ENCODE data around the gene TFF3.

DNA sequence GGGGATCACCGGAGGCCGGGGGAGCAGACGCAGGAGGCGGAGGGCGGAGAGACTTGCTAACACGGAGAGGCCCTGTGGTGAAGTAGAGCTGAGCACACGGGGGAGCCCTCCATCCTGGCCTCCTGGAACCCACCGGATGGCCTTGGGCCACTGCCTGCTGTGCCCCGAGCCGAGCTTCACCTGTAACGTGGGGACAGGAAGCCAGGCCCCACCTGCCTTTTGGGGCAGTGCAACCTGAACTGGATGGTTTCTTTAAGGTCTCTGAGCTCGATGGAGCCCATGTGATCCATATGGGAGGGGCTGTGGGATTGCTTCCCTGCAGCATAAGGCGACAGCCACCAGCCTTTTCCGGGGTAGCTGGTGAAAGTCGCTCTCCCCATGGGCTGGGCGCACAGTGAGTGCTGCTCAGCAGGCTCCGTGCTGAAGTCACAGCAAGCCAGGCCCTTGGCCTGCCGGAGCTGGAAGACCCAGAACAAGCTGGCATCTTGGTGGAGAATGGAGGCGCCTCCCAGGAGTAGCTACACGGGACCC is 35.8 kb downstream of the TFF3 start:
- TF ChIP-seq, protein P1, sequence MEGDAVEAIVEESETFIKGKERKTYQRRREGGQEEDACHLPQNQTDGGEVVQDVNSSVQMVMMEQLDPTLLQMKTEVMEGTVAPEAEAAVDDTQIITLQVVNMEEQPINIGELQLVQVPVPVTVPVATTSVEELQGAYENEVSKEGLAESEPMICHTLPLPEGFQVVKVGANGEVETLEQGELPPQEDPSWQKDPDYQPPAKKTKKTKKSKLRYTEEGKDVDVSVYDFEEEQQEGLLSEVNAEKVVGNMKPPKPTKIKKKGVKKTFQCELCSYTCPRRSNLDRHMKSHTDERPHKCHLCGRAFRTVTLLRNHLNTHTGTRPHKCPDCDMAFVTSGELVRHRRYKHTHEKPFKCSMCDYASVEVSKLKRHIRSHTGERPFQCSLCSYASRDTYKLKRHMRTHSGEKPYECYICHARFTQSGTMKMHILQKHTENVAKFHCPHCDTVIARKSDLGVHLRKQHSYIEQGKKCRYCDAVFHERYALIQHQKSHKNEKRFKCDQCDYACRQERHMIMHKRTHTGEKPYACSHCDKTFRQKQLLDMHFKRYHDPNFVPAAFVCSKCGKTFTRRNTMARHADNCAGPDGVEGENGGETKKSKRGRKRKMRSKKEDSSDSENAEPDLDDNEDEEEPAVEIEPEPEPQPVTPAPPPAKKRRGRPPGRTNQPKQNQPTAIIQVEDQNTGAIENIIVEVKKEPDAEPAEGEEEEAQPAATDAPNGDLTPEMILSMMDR (conservative IDR thresholded peaks at IDR 0.05 in 1 of 2, IDR thresholded peaks at IDR 0.05 in 1 of 2; ENCODE audit: low read depth in 1 of 2, low read length in 2 of 2), result no peak
- no peak for TF ChIP-seq EZH2 (IDR thresholded peaks at IDR 0.05; ENCODE audit: low read length, missing control alignments)
